GM23338 (cell line): ENCODE data around the gene KCTD15. TPM values are rescaled to one million over a fixed set of nuclear protein-coding genes. Genes with fewer than 3 reads are reported as not detected.

Experiments
- ATAC-seq: fragments of 200-7000 bp; cut with Tn5 transposase; 3 replicates; pipeline ENCODE4 v1.9.1; 2020
- DNase-seq: peaks from one replicate; pipeline ENCODE4 v3.0.0-alpha.2; 2015; ENCODE audit warnings: low spot score
- H2AFZ ChIP-seq: fragments of 200-600 bp; sonication (generic); 2 replicates; pipeline ENCODE4 v1.8.0; 2016; ENCODE audit warnings: antibody characterized with exemption, mild to moderate bottlenecking, moderate library complexity
- H3F3A ChIP-seq: fragments of 200-600 bp; sonication (generic); replicated peaks from 2 replicates; pipeline ENCODE4 v1.8.0; 2017; ENCODE audit warnings: antibody characterized with exemption, mixed run types, low read depth
- H3K27ac ChIP-seq: fragments of 200-600 bp; sonication (generic); 2 replicates; pipeline ENCODE4 v1.6.1; 2016; ENCODE audit warnings: low read depth
- H3K27me3 ChIP-seq: fragments of 200-600 bp; sonication (generic); 2 replicates; pipeline ENCODE4 v1.8.0; 2016; ENCODE audit warnings: mild to moderate bottlenecking, mixed run types, moderate library complexity; ENCODE audit not compliant: insufficient read depth
- H3K36me3 ChIP-seq: fragments of 200-600 bp; sonication (generic); 2 replicates; pipeline ENCODE4 v1.8.0; 2016; ENCODE audit warnings: mild to moderate bottlenecking; ENCODE audit not compliant: insufficient read depth
- H3K4me1 ChIP-seq: fragments of 200-600 bp; sonication (generic); 2 replicates; pipeline ENCODE4 v1.8.0; 2016; ENCODE audit warnings: mild to moderate bottlenecking, moderate library complexity; ENCODE audit not compliant: insufficient read depth
- H3K4me2 ChIP-seq: fragments of 200-600 bp; sonication (generic); 2 replicates; pipeline ENCODE4 v1.7.1; 2017; ENCODE audit warnings: mixed run types
- H3K4me3 ChIP-seq: fragments of 200-600 bp; sonication (generic); 2 replicates; pipeline ENCODE4 v1.6.1; 2016; ENCODE audit warnings: mixed run types
- H3K79me2 ChIP-seq: fragments of 200-600 bp; sonication (generic); replicated peaks from 2 replicates; pipeline ENCODE4 v1.8.0; 2017; ENCODE audit warnings: mild to moderate bottlenecking; ENCODE audit not compliant: insufficient read depth
- H3K9me2 ChIP-seq: fragments of 200-600 bp; sonication (generic); 2 replicates; pipeline ENCODE4 v1.8.0; 2017; ENCODE audit not compliant: insufficient read depth
- H4K20me1 ChIP-seq: fragments of 200-600 bp; sonication (generic); replicated peaks from 2 replicates; pipeline ENCODE4 v1.8.0; 2017; ENCODE audit warnings: mild to moderate bottlenecking; ENCODE audit not compliant: insufficient read depth
- H3K27ac Mint-ChIP-seq: 2 replicates; pipeline ENCODE4 v1.8.0; 2020; ENCODE audit warnings: inconsistent platforms, mild to moderate bottlenecking, moderate library complexity, mixed read lengths
- H3K27me3 Mint-ChIP-seq: 3 replicates; pipeline ENCODE4 v1.8.0; 2022; ENCODE audit warnings: low read depth, mild to moderate bottlenecking, moderate library complexity, mixed read lengths, inconsistent platforms; ENCODE audit not compliant: insufficient read depth, poor library complexity
- H3K36me3 Mint-ChIP-seq: 3 replicates; pipeline ENCODE4 v1.8.0; 2021; ENCODE audit warnings: low read depth, mild to moderate bottlenecking, inconsistent platforms, moderate library complexity, mixed read lengths
- H3K4me1 Mint-ChIP-seq: 3 replicates; pipeline ENCODE4 v1.8.0; 2020; ENCODE audit warnings: mild to moderate bottlenecking, inconsistent platforms, mixed read lengths
- H3K4me3 Mint-ChIP-seq: 3 replicates; pipeline ENCODE4 v1.8.0; 2021; ENCODE audit warnings: moderate library complexity, mild to moderate bottlenecking, inconsistent platforms, mixed read lengths
- H3K9me3 Mint-ChIP-seq: 3 replicates; pipeline ENCODE4 v1.8.0; 2020; ENCODE audit warnings: moderate library complexity, mild to moderate bottlenecking, inconsistent platforms, mixed read lengths
- CREB1 ChIP-seq: fragments of 250-450 bp; sonication (Bioruptor Pico); IDR thresholded peaks from 2 replicates; pipeline ENCODE4 v1.5.0; 2020; ENCODE audit warnings: low read depth, mild to moderate bottlenecking, moderate library complexity
- CTCF ChIP-seq, 2 experiments: fragments of 200-600 bp in 1 of 2; sonication (generic) in 1 of 2; conservative IDR thresholded peaks; 2 replicates each; pipeline versions ENCODE4 v1.5.1 to v1.6.1; 2016 to 2017; ENCODE audit warnings: antibody characterized with exemption in 2 of 2, low read depth in 2 of 2, mild to moderate bottlenecking in 2 of 2, moderate library complexity in 1 of 2
- EZH2 ChIP-seq: fragments of 200-600 bp; sonication (generic); IDR thresholded peaks from one replicate; pipeline ENCODE4 v1.8.0; 2017; ENCODE audit warnings: antibody characterized with exemption, mild to moderate bottlenecking, low read depth; ENCODE audit not compliant: unreplicated experiment
- EZH2phosphoT487 ChIP-seq: fragments of 200-600 bp; sonication (generic); IDR thresholded peaks from one replicate; pipeline ENCODE4 v1.8.1; 2018; ENCODE audit warnings: antibody characterized with exemption; ENCODE audit not compliant: unreplicated experiment
- JUNB ChIP-seq: IDR thresholded peaks from one replicate; pipeline ENCODE4 v1.6.1; 2016; ENCODE audit warnings: antibody characterized with exemption; ENCODE audit not compliant: unreplicated experiment
- NANOG ChIP-seq: IDR thresholded peaks from 2 replicates; pipeline ENCODE4 v1.6.1; 2016; ENCODE audit warnings: antibody characterized with exemption, borderline replicate concordance
- POLR2AphosphoS5 ChIP-seq: IDR thresholded peaks from 2 replicates; pipeline ENCODE4 v1.6.1; 2016; ENCODE audit warnings: antibody characterized with exemption, low read depth
- REST ChIP-seq: IDR thresholded peaks from one replicate; pipeline ENCODE4 v1.6.1; 2018; ENCODE audit warnings: antibody characterized with exemption; ENCODE audit not compliant: unreplicated experiment
- STAT1 ChIP-seq: IDR thresholded peaks from one replicate; pipeline ENCODE4 v1.6.1; 2016; ENCODE audit warnings: antibody characterized with exemption; ENCODE audit not compliant: unreplicated experiment
- ZNF114 ChIP-seq: fragments of 250-450 bp; sonication (Bioruptor Pico); IDR thresholded peaks from 2 replicates; pipeline ENCODE4 v1.5.0; 2020; ENCODE audit warnings: mild to moderate bottlenecking, moderate library complexity
- ZNF331 ChIP-seq: fragments of 250-450 bp; sonication (Bioruptor Pico); IDR thresholded peaks from 2 replicates; pipeline ENCODE4 v1.5.0; 2020; ENCODE audit warnings: low read depth, mild to moderate bottlenecking, moderate library complexity
- polyA plus RNA-seq: library from polyadenylated mRNA; unstranded; fragments of >200 nt; fragmentation: Nextera tagmentation; extraction: Ambion mirVana; gene quantifications from 2 replicates; pipeline ENCODE4 v1.2.1, GENCODE V29; 2016
- total RNA-seq: library from RNA; depleted of rRNA; stranded (reverse); fragments of >200 nt; shearing (Covaris generic); gene quantifications from 2 replicates; pipeline ENCODE4 v1.2.3, GENCODE V29; 2014
- TF ChIP-seq, protein P1 (sequence below): fragments of 250-450 bp; sonication (Bioruptor Pico); IDR thresholded peaks from 2 replicates; pipeline ENCODE4 v1.5.0; 2020; ENCODE audit warnings: mild to moderate bottlenecking, moderate library complexity
- TF ChIP-seq, protein P2 (sequence below): IDR thresholded peaks from 2 replicates; pipeline ENCODE4 v1.6.1; 2016; ENCODE audit warnings: antibody characterized with exemption

KCTD15 gene
- total and polyA plus RNA-seq, 2 experiments from 2014 or later, result 5.1 to 60.1 TPM

GRCh38 chr19:33774751-33775150 is 21.9 kb upstream of the KCTD15 start:
- DNase-seq, result no peak
- Mint-ChIP-seq H3K36me3 (peaks cover 6% of the 10 kb centered on the region; the same call in 2 of the 3 replicates), H3K4me1 (peaks cover 13% of the 10 kb centered on the region), H3K4me3 (no peak overlapping the region), H3K27ac (no peak overlapping the region), H3K27me3 (peaks cover 16% of the 10 kb centered on the region), H3K9me3 (no peaks in the 10 kb centered on the region; the same call in 2 of the 3 replicates)
- no peak overlapping the region for H3K4me3 ChIP-seq
- H4K20me1 ChIP-seq, result no peaks in the 10 kb centered on the region
- TF ChIP-seq JUNB, result no peak
- no peak for TF ChIP-seq ZNF114
- no peak for TF ChIP-seq ZNF331 (CRISPR knock-in tag)
- no peak for TF ChIP-seq CREB1
- no peak for TF ChIP-seq POLR2AphosphoS5
- TF ChIP-seq, protein P1, sequence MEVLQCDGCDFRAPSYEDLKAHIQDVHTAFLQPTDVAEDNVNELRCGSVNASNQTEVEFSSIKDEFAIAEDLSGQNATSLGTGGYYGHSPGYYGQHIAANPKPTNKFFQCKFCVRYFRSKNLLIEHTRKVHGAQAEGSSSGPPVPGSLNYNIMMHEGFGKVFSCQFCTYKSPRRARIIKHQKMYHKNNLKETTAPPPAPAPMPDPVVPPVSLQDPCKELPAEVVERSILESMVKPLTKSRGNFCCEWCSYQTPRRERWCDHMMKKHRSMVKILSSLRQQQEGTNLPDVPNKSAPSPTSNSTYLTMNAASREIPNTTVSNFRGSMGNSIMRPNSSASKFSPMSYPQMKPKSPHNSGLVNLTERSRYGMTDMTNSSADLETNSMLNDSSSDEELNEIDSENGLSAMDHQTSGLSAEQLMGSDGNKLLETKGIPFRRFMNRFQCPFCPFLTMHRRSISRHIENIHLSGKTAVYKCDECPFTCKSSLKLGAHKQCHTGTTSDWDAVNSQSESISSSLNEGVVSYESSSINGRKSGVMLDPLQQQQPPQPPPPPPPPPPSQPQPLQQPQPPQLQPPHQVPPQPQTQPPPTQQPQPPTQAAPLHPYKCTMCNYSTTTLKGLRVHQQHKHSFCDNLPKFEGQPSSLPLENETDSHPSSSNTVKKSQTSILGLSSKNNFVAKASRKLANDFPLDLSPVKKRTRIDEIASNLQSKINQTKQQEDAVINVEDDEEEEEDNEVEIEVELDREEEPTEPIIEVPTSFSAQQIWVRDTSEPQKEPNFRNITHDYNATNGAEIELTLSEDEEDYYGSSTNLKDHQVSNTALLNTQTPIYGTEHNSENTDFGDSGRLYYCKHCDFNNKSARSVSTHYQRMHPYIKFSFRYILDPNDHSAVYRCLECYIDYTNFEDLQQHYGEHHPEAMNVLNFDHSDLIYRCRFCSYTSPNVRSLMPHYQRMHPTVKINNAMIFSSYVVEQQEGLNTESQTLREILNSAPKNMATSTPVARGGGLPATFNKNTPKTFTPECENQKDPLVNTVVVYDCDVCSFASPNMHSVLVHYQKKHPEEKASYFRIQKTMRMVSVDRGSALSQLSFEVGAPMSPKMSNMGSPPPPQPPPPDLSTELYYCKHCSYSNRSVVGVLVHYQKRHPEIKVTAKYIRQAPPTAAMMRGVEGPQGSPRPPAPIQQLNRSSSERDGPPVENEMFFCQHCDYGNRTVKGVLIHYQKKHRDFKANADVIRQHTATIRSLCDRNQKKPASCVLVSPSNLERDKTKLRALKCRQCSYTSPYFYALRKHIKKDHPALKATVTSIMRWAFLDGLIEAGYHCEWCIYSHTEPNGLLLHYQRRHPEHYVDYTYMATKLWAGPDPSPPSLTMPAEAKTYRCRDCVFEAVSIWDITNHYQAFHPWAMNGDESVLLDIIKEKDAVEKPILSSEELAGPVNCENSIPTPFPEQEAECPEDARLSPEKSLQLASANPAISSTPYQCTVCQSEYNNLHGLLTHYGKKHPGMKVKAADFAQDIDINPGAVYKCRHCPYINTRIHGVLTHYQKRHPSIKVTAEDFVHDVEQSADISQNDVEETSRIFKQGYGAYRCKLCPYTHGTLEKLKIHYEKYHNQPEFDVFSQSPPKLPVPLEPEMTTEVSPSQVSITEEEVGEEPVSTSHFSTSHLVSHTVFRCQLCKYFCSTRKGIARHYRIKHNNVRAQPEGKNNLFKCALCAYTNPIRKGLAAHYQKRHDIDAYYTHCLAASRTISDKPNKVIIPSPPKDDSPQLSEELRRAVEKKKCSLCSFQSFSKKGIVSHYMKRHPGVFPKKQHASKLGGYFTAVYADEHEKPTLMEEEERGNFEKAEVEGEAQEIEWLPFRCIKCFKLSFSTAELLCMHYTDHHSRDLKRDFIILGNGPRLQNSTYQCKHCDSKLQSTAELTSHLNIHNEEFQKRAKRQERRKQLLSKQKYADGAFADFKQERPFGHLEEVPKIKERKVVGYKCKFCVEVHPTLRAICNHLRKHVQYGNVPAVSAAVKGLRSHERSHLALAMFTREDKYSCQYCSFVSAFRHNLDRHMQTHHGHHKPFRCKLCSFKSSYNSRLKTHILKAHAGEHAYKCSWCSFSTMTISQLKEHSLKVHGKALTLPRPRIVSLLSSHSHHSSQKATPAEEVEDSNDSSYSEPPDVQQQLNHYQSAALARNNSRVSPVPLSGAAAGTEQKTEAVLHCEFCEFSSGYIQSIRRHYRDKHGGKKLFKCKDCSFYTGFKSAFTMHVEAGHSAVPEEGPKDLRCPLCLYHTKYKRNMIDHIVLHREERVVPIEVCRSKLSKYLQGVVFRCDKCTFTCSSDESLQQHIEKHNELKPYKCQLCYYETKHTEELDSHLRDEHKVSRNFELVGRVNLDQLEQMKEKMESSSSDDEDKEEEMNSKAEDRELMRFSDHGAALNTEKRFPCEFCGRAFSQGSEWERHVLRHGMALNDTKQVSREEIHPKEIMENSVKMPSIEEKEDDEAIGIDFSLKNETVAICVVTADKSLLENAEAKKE (CRISPR knock-in tag), result no peak
- TF ChIP-seq, protein P2, sequence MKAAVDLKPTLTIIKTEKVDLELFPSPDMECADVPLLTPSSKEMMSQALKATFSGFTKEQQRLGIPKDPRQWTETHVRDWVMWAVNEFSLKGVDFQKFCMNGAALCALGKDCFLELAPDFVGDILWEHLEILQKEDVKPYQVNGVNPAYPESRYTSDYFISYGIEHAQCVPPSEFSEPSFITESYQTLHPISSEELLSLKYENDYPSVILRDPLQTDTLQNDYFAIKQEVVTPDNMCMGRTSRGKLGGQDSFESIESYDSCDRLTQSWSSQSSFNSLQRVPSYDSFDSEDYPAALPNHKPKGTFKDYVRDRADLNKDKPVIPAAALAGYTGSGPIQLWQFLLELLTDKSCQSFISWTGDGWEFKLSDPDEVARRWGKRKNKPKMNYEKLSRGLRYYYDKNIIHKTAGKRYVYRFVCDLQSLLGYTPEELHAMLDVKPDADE, result no peak
- no peak for TF ChIP-seq REST
- no peak for TF ChIP-seq EZH2phosphoT487
- no peak for TF ChIP-seq STAT1
- no peak for TF ChIP-seq NANOG
- no peak for TF ChIP-seq CTCF (conservative IDR thresholded peaks at IDR 0.05; ENCODE audit: low read depth in 2 of 2)
- TF ChIP-seq EZH2, result no peak
- no peaks in the 10 kb centered on the region for H3F3A ChIP-seq
- H3K4me1 ChIP-seq, result peaks cover 4% of the 10 kb centered on the region; the same call in 1 of the 2 replicates
- no peak overlapping the region for H3K27ac ChIP-seq
- peaks cover 5% of the 10 kb centered on the region; the same call in 1 of the 2 replicates for H3K27me3 ChIP-seq
- no peak for ATAC-seq
- H3K36me3 ChIP-seq, result no peaks in the 10 kb centered on the region
- H3K9me2 ChIP-seq, result no peaks in the 10 kb centered on the region
- H3K4me2 ChIP-seq, result no peak overlapping the region
- H3K79me2 ChIP-seq, result no peaks in the 10 kb centered on the region
- no peak overlapping the region for H2AFZ ChIP-seq
